Caco-2 (cell line): ENCODE data around the gene CDADC1. TPM values are rescaled to one million over a fixed set of nuclear protein-coding genes. Genes with fewer than 3 reads are reported as not detected.

Experiments
- BruUV-seq: library from RNA; stranded (reverse); fragments of 400-500 nt; replicated peaks from 2 replicates; lab custom pipeline; 2021; lab: Mats Ljungman, UMichigan
- CTCF ChIA-PET: fragments of 300-600 bp; sonication (Branson Sonifier 250); formaldehyde crosslinking; loops from one replicate; lab custom pipeline; 2022; ENCODE audit warnings: antibody characterized with exemption; lab: Charles Lee
- POLR2A ChIA-PET: fragments of 300-600 bp; sonication (Branson Sonifier 250); formaldehyde crosslinking; loops from one replicate; lab custom pipeline; 2022; ENCODE audit warnings: antibody characterized with exemption; lab: Charles Lee
- DNase-seq, 2 experiments: peaks; one replicate each; pipeline versions ENCODE4 v3.0.0 to v3.0.0-alpha.2; 2020 to 2022
- H3K27me3 ChIP-seq: replicated peaks from 2 replicates; pipeline ENCODE4 v1.6.0; 2011; ENCODE audit warnings: low read length; ENCODE audit not compliant: control insufficient read depth, insufficient read depth
- H3K36me3 ChIP-seq: 2 replicates; pipeline ENCODE4 v1.5.1; 2011; ENCODE audit warnings: low read length; ENCODE audit not compliant: control insufficient read depth, insufficient read depth
- H3K4me1 ChIP-seq: fragments of 250-450 bp; sonication (Bioruptor Pico); 2 replicates; pipeline ENCODE4 v1.5.1; 2020; ENCODE audit warnings: mild to moderate bottlenecking
- H3K4me3 ChIP-seq: 2 replicates; pipeline ENCODE4 v1.5.1; 2011; ENCODE audit warnings: low read depth, mild to moderate bottlenecking, control low read depth, low read length
- H3K9me3 ChIP-seq: fragments of 250-450 bp; sonication (Bioruptor Pico); 2 replicates; pipeline ENCODE4 v1.5.1; 2020; ENCODE audit warnings: mild to moderate bottlenecking, moderate library complexity
- H3K27ac Mint-ChIP-seq: one replicate; pipeline ENCODE4 v1.8.0; 2022; ENCODE audit warnings: mixed read lengths; ENCODE audit not compliant: unreplicated experiment
- H3K27me3 Mint-ChIP-seq: one replicate; pipeline ENCODE4 v1.8.0; 2022; ENCODE audit warnings: mixed read lengths; ENCODE audit not compliant: insufficient read depth, unreplicated experiment
- H3K36me3 Mint-ChIP-seq: one replicate; pipeline ENCODE4 v1.8.0; 2022; ENCODE audit warnings: mild to moderate bottlenecking, mixed read lengths; ENCODE audit not compliant: insufficient read depth, unreplicated experiment
- H3K4me1 Mint-ChIP-seq: one replicate; pipeline ENCODE4 v1.8.0; 2022; ENCODE audit warnings: low read depth, mixed read lengths; ENCODE audit not compliant: unreplicated experiment
- H3K4me3 Mint-ChIP-seq: one replicate; pipeline ENCODE4 v1.8.0; 2022; ENCODE audit warnings: mild to moderate bottlenecking, moderate library complexity, mixed read lengths; ENCODE audit not compliant: unreplicated experiment
- H3K9me3 Mint-ChIP-seq: one replicate; pipeline ENCODE4 v1.8.0; 2022; ENCODE audit warnings: mixed read lengths; ENCODE audit not compliant: unreplicated experiment
- intact Hi-C: fragments of 100-400 bp; cut with micrococcal nuclease; formaldehyde crosslinking; loops from one replicate; pipeline ENCODE4 v1.10.0; 2022; ENCODE audit not compliant: unreplicated experiment
- total RNA-seq: library from RNA; stranded (reverse); gene quantifications from 2 replicates; pipeline ENCODE4 v1.2.3, GENCODE V29; 2022
- TF ChIP-seq, protein P1 (sequence below), 2 experiments: fragments of 200-600 bp in 1 of 2; IDR thresholded peaks; 1 replicate in 1 of 2; 2 replicates in 1 of 2; pipeline versions ENCODE4 v1.5.1 to v1.8.0; 2011 to 2022; ENCODE audit warnings: antibody characterized with exemption in 1 of 2, control low read depth in 1 of 2, inconsistent platforms in 1 of 2, low read depth in 1 of 2, low read length in 1 of 2, mild to moderate bottlenecking in 1 of 2, moderate library complexity in 1 of 2; ENCODE audit not compliant: insufficient read depth in 1 of 2, severe bottlenecking in 1 of 2, unreplicated experiment in 1 of 2

CDADC1 gene
- total RNA-seq, 1 experiment from 2014 or later, result 14.4 TPM

DNA sequence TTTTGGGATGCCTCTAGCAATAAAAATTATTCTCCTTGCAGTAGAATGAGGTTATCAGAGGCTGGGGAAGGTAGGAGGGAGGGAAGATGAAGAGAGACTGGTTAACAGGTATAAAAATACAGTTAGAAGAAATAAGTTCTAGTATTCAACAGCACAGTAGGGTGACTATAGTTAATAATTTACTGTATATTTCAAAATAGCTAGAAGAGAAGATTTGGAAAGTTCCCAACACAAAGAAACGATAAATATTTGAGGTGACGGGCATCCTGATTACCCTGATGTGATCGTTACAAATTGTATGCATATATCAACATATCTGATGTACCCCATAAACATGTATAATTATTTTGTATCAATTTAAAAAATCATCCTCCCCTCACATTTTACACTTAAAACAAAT, 93.8 kb downstream of the CDADC1 start:
- TF ChIP-seq, protein P1, sequence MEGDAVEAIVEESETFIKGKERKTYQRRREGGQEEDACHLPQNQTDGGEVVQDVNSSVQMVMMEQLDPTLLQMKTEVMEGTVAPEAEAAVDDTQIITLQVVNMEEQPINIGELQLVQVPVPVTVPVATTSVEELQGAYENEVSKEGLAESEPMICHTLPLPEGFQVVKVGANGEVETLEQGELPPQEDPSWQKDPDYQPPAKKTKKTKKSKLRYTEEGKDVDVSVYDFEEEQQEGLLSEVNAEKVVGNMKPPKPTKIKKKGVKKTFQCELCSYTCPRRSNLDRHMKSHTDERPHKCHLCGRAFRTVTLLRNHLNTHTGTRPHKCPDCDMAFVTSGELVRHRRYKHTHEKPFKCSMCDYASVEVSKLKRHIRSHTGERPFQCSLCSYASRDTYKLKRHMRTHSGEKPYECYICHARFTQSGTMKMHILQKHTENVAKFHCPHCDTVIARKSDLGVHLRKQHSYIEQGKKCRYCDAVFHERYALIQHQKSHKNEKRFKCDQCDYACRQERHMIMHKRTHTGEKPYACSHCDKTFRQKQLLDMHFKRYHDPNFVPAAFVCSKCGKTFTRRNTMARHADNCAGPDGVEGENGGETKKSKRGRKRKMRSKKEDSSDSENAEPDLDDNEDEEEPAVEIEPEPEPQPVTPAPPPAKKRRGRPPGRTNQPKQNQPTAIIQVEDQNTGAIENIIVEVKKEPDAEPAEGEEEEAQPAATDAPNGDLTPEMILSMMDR (IDR thresholded peaks at IDR 0.05; ENCODE audit: insufficient read depth in 1 of 2, low read depth in 1 of 2, low read length in 1 of 2, severe bottlenecking in 1 of 2, unreplicated experiment in 1 of 2), result no peak
- Mint-ChIP-seq H3K9me3 (peaks cover 9% of the 10 kb centered on the region), H3K4me1 (peaks cover 23% of the 10 kb centered on the region), H3K36me3 (peaks cover 26% of the 10 kb centered on the region), H3K4me3 (no peak overlapping the region), H3K27ac (no peak overlapping the region), H3K27me3 (no peaks in the 10 kb centered on the region)
- no peaks in the 10 kb centered on the region for H3K27me3 ChIP-seq
- H3K9me3 ChIP-seq, result no peaks in the 10 kb centered on the region
- ChIA-PET CTCF (no interaction called here), POLR2A (no interaction called here)
- intact Hi-C loops, result no loop called here
- BruUV-seq, result no TSS peak
- H3K4me3 ChIP-seq, result no peak overlapping the region
- no peaks in the 10 kb centered on the region for H3K36me3 ChIP-seq
- no peak for DNase-seq
- H3K4me1 ChIP-seq, result peaks cover 55% of the 10 kb centered on the region

DNA sequence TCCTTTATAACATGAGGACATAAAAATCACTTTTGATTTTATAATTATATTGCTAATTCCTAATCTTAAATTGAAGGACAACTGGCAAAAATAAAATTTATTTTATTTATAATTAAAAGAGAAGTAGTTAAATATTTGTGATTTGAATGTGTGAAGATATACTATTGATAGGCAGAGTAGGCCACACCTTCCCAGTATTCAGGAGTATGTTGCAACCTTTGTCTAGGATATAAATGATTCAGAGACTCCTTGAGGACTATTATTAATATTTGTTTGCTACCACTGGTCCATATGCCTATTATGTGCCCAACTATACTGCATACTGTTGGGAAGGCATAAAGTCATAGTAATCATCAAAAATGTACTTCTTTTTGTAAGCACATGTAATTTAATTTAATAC, 94.2 kb downstream of the CDADC1 start:
- CTCF ChIA-PET, result no interaction called here
- Mint-ChIP-seq H3K36me3 (peaks cover 22% of the 10 kb centered on the region), H3K4me1 (peaks cover 20% of the 10 kb centered on the region), H3K27ac (no peak overlapping the region), H3K9me3 (peaks cover 9% of the 10 kb centered on the region), H3K4me3 (no peak overlapping the region), H3K27me3 (no peaks in the 10 kb centered on the region)
- peaks cover 55% of the 10 kb centered on the region for H3K4me1 ChIP-seq
- no peaks in the 10 kb centered on the region for H3K9me3 ChIP-seq
- POLR2A ChIA-PET, result no interaction called here
- no peak overlapping the region for H3K4me3 ChIP-seq
- H3K36me3 ChIP-seq, result no peaks in the 10 kb centered on the region
- no TSS peak for BruUV-seq
- TF ChIP-seq, protein P1 (IDR thresholded peaks at IDR 0.05; ENCODE audit: insufficient read depth in 1 of 2, low read depth in 1 of 2, low read length in 1 of 2, severe bottlenecking in 1 of 2, unreplicated experiment in 1 of 2), result no peak
- no peaks in the 10 kb centered on the region for H3K27me3 ChIP-seq
- intact Hi-C loops, result loop anchor here (2.0 kb wide), 1 partner anchor 27 kb away; no protein-coding TSS in a partner anchor
- no peak for DNase-seq

DNA sequence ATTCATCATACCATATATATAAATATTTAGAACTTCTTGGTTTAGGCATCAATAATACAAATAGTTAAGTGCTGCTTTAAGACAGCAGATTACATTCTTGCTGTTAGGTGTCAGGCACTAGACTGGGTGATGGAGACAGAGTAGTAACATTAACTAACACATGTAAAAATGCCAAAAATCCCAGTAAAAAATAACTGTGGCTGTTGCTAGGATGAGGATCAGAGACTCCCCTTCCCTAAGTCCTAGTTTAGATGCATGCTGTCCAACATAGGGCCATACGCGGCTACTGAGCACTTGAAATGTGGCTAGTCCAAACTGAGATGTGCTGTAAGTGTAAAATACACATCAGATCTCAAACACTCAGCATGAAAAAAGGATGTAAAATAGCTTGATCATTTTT, 94.7 kb downstream of the CDADC1 start:
- intact Hi-C loops, result loop anchor here (2.0 kb wide), 1 partner anchor 28 kb away; no protein-coding TSS in a partner anchor
- CTCF ChIA-PET, result no interaction called here
- H3K4me3 Mint-ChIP-seq, result no peak overlapping the region

More for the DNA sequence above, 94.7 kb downstream of the CDADC1 start:
- no peak for DNase-seq
- peaks cover 19% of the 10 kb centered on the region for H3K4me1 Mint-ChIP-seq
- peaks cover 18% of the 10 kb centered on the region for H3K36me3 Mint-ChIP-seq
- no peaks in the 10 kb centered on the region; the same call in 1 of the 2 replicates for H3K36me3 ChIP-seq
- no TSS peak for BruUV-seq
- TF ChIP-seq, protein P1 (IDR thresholded peaks at IDR 0.05; ENCODE audit: insufficient read depth in 1 of 2, low read depth in 1 of 2, low read length in 1 of 2, severe bottlenecking in 1 of 2, unreplicated experiment in 1 of 2), result no peak
- peaks cover 7% of the 10 kb centered on the region for H3K9me3 Mint-ChIP-seq
- peaks cover 54% of the 10 kb centered on the region for H3K4me1 ChIP-seq
- H3K4me3 ChIP-seq, result no peak overlapping the region
- POLR2A ChIA-PET, result no interaction called here
- no peaks in the 10 kb centered on the region for H3K9me3 ChIP-seq
- H3K27me3 Mint-ChIP-seq, result no peaks in the 10 kb centered on the region
- no peaks in the 10 kb centered on the region for H3K27me3 ChIP-seq
- H3K27ac Mint-ChIP-seq, result no peak overlapping the region

Other genes starting within 250 kb of the CDADC1 start
- gene MLNR, start 27.6 kb upstream of the CDADC1 start, total RNA-seq, result 0.44 TPM in 1 of 2 replicates, not detected in the other
- 40.6 and 48.6 TPM in 2 replicates for gene CAB39L, start 196.1 kb downstream of the CDADC1 start, total RNA-seq
- gene SETDB2, start 196.3 kb downstream of the CDADC1 start, total RNA-seq, result 14.7 and 15.5 TPM in 2 replicates
- gene PHF11, start 248.0 kb downstream of the CDADC1 start, total RNA-seq, result 1.8 and 2.3 TPM in 2 replicates